Measurements from ENCODE around the gene CDHR5. TPM values are rescaled to one million over a fixed set of nuclear protein-coding genes. Genes with fewer than 3 reads are reported as not detected.
A peak's percentile ranks its signal among the peaks of the same experiment; 100 is the strongest.

CDHR5 gene
- total and polyA plus RNA-seq, 9 of the 15 experiments (the other 6 are each of a cell fraction or from before 2014, with no cell fraction given), result 0.16 TPM; not detected in 8

DNA sequence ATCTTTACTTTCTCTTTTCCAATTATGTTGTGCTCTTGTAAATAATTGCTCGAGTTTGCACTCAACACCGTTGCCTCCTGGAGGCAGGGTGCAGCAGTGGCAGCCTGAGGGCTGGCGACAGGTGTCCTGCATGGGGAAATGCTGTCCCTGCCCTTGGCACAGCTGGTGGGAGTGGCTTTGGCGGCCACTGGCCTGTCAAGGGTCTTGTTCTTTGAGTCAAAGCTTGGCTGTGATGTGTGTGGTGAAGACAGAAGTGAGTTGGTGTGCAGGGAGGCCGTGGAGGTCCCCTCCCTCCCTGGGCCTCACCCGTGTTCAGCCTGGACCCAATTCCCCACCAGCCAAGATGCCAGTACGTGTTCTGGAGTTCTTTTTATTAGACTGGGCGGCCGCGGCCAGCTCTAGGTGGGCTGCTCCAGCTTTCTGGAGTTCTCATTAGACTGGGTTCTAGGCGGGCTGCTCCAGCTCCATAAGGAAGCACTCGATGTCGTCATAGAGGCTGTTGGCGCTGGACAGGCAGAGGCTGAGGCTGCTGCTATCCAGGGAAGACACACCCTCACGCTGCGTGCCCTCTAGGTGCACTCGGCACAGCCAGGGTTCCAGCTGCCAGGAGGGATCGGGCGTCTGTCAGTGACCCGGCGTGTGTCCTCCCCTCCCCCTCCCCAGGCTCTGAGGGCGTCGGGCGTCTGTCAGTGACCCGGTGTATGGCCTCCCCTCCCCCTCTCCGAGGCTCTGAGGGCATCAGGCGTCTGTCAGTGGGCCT, 12.4 kb downstream of the CDHR5 start (continued):
- TF ChIP-seq ZBTB40 (IDR thresholded peaks at IDR 0.05) (no peak), ZBTB40 (CRISPR knock-in tag; IDR thresholded peaks at IDR 0.05) (no peak), E2F6 (IDR thresholded peaks at IDR 0.05; ENCODE audit: borderline replicate concordance in 1 of 2, extremely low read depth in 1 of 2, insufficient read depth in 1 of 2, insufficient read length in 1 of 2, low read depth in 1 of 2, low read length in 1 of 2, poor library complexity in 1 of 2, severe bottlenecking in 1 of 2) (peak in 1 of 2 experiments; percentile 32), STAG1 (CRISPR knock-in tag; IDR thresholded peaks at IDR 0.05; ENCODE audit: borderline replicate concordance) (no peak), CEBPG (CRISPR knock-in tag; IDR thresholded peaks at IDR 0.05) (no peak), CEBPG (tag; conservative IDR thresholded peaks at IDR 0.05 in 1 of 2, IDR thresholded peaks at IDR 0.05 in 1 of 2) (no peak), SFPQ (IDR thresholded peaks at IDR 0.05; ENCODE audit: low read depth, low read length) (no peak), SMARCE1 (IDR thresholded peaks at IDR 0.05) (no peak)
